NCI-H2196 treated with DMSO at 0.1 percent for 48 hours (cell line): ENCODE measurements around the gene FYB2.

Experiments
- DNase-seq: peaks from one replicate; lab custom pipeline; 2025; ENCODE audit not compliant: unreplicated experiment; lab: John Stamatoyannopoulos, UW

Gene FYB2

GRCh38 chr1:56719171-56719570, 100.0 kb downstream of the FYB2 start:
- no peak for DNase-seq

- DNase-seq: no peak
These were observed 104.0 kb downstream of the FYB2 start for GRCh38 chr1:56715156-56715555.

- peak; percentile 2 for DNase-seq
These were observed 106.1 kb downstream of the FYB2 start for GRCh38 chr1:56713112-56713511.

GRCh38 chr1:56712150-56712549, 107.1 kb downstream of the FYB2 start:
- DNase-seq: no peak

- no peak for DNase-seq
These were observed 108.6 kb downstream of the FYB2 start for GRCh38 chr1:56710646-56711045.

- DNase-seq: no peak
These were observed 109.2 kb downstream of the FYB2 start for GRCh38 chr1:56709995-56710394.

DNA sequence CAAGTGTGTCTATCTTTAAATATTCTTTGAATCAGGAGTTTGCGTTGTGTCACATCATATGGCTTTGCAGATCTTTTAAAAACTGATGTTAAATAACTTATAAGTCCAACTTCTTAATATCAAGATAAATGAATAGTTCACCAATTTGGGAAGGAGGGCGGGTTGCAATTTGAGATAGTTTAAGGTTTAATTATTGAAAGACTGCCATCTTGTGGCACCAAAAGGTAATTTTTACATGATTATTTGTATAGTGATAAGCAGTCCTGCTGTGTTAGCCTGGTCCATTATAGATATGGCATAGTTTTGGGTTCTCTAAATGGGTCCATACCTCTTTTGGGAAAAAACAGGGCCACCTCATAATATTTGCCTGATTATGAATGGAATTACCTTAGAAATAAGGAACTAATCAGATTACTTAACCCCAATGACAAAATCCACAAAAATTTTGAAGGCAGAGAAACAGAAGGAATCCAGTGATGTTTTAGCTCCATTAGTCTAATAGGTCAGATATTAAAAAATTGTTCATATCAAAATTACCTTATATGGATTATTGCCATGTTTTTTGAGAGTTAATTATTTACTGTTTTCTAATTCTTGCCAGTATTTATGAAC, 109.8 kb downstream of the FYB2 start:
- DNase-seq: peak; percentile 61

DNA sequence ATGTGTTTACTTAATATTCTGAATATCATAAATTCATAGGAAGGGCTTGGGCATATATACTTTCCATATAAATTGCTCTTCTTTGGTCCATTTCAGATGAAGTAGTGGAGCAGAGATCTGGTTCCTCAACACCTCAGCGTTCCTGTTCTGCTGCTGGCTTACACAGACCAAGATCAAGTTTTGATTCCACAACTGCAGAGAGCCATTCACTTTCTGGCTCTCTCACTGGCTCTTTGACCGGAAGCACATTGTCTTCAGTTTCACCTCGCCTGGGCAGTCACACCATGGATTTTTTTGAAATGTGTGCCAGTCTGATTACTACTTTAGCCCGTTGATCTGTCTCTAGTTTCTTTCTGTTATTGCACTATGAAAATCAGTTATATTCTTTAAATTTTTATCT, 111.8 kb downstream of the FYB2 start:
- no peak for DNase-seq

- no peak for DNase-seq
These were observed 115.5 kb downstream of the FYB2 start for GRCh38 chr1:56703747-56704146.

- no peak for DNase-seq
These were observed 122.5 kb downstream of the FYB2 start for GRCh38 chr1:56696663-56697062.

- peak; percentile 15 for DNase-seq
These were observed 130.6 kb downstream of the FYB2 start for GRCh38 chr1:56688522-56689026.

DNA sequence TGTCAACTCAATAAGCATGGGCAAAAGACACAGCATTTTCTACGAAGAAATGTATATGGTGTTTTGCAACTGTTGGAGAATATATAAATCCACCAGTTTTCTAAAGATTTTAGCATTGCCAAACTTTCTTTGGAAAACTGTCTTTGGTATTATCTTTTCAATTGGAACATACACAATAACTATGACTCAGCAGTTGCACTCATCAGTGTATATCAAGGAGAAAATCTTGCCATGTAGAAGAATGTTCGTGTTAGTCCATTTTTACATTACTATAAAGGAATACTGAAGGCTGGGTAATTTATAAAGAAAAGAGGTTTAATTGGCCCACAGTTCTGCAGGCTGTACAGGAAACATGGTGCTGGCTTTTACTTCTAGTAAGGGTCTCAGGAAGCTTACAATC, 133.0 kb downstream of the FYB2 start:
- DNase-seq: no peak

- no peak for DNase-seq
These were observed 135.6 kb downstream of the FYB2 start for GRCh38 chr1:56683569-56683968.

- DNase-seq: no peak
These were observed 142.6 kb downstream of the FYB2 start for GRCh38 chr1:56676571-56677035.

DNA sequence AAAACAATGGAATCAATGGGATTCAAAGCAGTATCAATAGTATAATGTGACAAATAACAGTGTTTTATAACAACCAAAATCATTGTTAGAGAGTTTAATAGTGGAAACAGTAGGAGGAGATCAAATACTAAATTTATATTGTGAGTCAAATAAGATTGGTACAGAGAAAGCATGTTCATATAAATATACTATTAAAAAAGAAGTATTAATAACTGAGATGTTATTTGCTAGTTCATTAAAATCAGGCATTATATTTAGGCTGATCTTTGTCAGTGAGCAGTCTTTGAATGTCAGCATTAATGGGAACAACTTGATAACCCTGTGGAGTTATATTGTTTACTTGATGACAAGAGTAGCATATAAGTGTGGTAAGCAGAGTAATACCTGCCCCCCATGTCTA, 143.4 kb downstream of the FYB2 start:
- DNase-seq: no peak

- DNase-seq: no peak
These were observed 146.6 kb downstream of the FYB2 start for GRCh38 chr1:56672579-56672978.

DNA sequence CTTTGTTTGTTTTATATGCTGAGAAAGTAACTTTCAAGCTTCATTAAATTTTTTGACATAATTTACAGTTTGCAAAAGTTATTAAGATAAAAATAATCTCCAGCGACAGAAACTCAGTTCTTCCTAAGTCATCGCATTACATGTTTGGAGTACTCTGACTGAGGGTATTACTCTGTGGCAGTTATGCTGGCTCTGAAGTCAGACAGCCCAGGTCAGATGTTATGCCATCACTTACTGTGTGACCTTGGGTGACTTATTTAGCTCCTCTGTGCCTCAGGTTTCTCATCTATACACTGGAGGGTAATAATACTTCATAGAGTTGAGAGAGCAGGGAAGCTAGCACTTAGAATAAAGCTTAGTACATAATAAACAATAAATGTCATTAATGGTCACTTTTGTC, 147.7 kb downstream of the FYB2 start:
- DNase-seq: no peak

DNA sequence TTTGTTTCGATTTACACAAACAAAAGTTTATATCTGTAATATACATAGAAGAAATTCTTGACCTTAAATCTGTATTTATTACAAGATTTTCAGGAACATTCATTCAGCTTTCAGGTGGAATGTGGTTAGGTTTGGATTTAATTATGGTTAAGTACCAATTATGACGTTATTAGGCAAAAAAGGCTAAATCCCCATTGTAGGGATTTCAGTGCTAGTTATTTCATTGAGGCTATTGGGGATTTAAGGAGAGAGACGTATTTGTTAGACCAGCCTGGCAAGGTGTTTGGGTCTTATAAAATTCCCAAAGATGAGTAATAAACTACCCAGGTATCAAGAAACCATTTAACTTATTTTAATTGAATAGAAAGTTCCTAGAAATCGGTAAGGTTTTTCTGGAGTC, 148.1 kb downstream of the FYB2 start:
- no peak for DNase-seq

- no peak for DNase-seq
These were observed 148.9 kb downstream of the FYB2 start for GRCh38 chr1:56670350-56670749.
